PC-3 (cell line): Measurements from ENCODE around the gene HS3ST5. TPM values are rescaled to one million over a fixed set of nuclear protein-coding genes. Genes with fewer than 3 reads are reported as not detected.

Source experiments
- ATAC-seq: fragments of 200-7000 bp; cut with Tn5 transposase; 2 replicates; pipeline ENCODE4 v1.9.1; 2020; ENCODE audit warnings: mild to moderate bottlenecking, moderate library complexity
- BruUV-seq: library from RNA; stranded (reverse); fragments of 400-500 nt; replicated peaks from 2 replicates; lab custom pipeline; 2021; lab: Mats Ljungman, UMichigan
- CTCF ChIA-PET: fragments of 300-600 bp; sonication (Branson Sonifier 250); formaldehyde crosslinking; loops from one replicate; lab custom pipeline; 2022; ENCODE audit warnings: antibody characterized with exemption; lab: Charles Lee
- POLR2A ChIA-PET: fragments of 300-600 bp; sonication (Branson Sonifier 250); formaldehyde crosslinking; loops from one replicate; lab custom pipeline; 2022; ENCODE audit warnings: antibody characterized with exemption; ENCODE audit not compliant: unreplicated experiment; lab: Charles Lee
- DNase-seq: peaks from one replicate; pipeline ENCODE4 v3.0.0-alpha.2; 2015
- H2AFZ ChIP-seq: fragments of 300-600 bp; sonication (generic); 2 replicates; pipeline ENCODE4 v1.6.0; 2016; ENCODE audit warnings: antibody characterized with exemption, low read length
- H3F3A ChIP-seq: fragments of 300-600 bp; sonication (generic); one replicate; pipeline ENCODE4 v1.6.0; 2017; ENCODE audit warnings: antibody characterized with exemption, low read length, control low read depth, mild to moderate bottlenecking; ENCODE audit not compliant: unreplicated experiment
- H3K27ac ChIP-seq: fragments of 300-600 bp; sonication (generic); 2 replicates; pipeline ENCODE4 v1.5.1; 2016; ENCODE audit warnings: mild to moderate bottlenecking, low read length
- H3K27me3 ChIP-seq: fragments of 300-600 bp; sonication (generic); 2 replicates; pipeline ENCODE4 v1.6.1; 2016; ENCODE audit warnings: low read length, mixed read lengths
- H3K36me3 ChIP-seq: fragments of 300-600 bp; sonication (generic); 2 replicates; pipeline ENCODE4 v1.6.1; 2016; ENCODE audit warnings: low read depth, mixed run types, low read length, mixed read lengths
- H3K4me1 ChIP-seq: fragments of 300-600 bp; sonication (generic); 2 replicates; pipeline ENCODE4 v1.5.1; 2016; ENCODE audit warnings: low read length; ENCODE audit not compliant: insufficient read depth
- H3K4me2 ChIP-seq: fragments of 300-600 bp; sonication (generic); 2 replicates; pipeline ENCODE4 v1.6.0; 2016; ENCODE audit warnings: low read length
- H3K4me3 ChIP-seq: fragments of 300-600 bp; sonication (generic); 2 replicates; pipeline ENCODE4 v1.5.1; 2016; ENCODE audit warnings: mild to moderate bottlenecking, low read length, mixed read lengths
- H3K79me2 ChIP-seq: fragments of 300-600 bp; sonication (generic); 2 replicates; pipeline ENCODE4 v1.6.1; 2017; ENCODE audit warnings: low read length, mixed read lengths
- H3K9ac ChIP-seq: fragments of 300-600 bp; sonication (generic); 2 replicates; pipeline ENCODE4 v1.6.0; 2016; ENCODE audit warnings: mild to moderate bottlenecking, low read length
- H3K9me2 ChIP-seq: fragments of 300-600 bp; sonication (generic); replicated peaks from 2 replicates; pipeline ENCODE4 v1.6.1; 2016; ENCODE audit warnings: mixed run types, low read length, mixed read lengths
- H3K9me3 ChIP-seq: fragments of 300-600 bp; sonication (generic); 2 replicates; pipeline ENCODE4 v1.6.1; 2016; ENCODE audit warnings: low read length, mixed read lengths
- H4K20me1 ChIP-seq: fragments of 300-600 bp; sonication (generic); 2 replicates; pipeline ENCODE4 v1.6.1; 2016; ENCODE audit warnings: low read length, mixed read lengths
- CTCF ChIP-seq: fragments of 300-600 bp; sonication (generic); conservative IDR thresholded peaks from 2 replicates; pipeline ENCODE4 v1.5.1; 2017; ENCODE audit warnings: antibody characterized with exemption, low read depth, mild to moderate bottlenecking, low read length
- EZH2 ChIP-seq: fragments of 300-600 bp; sonication (generic); IDR thresholded peaks from one replicate; pipeline ENCODE4 v1.6.1; 2017; ENCODE audit warnings: antibody characterized with exemption, mild to moderate bottlenecking, low read length; ENCODE audit not compliant: unreplicated experiment
- EZH2phosphoT487 ChIP-seq: fragments of 300-600 bp; sonication (generic); IDR thresholded peaks from 2 replicates; pipeline ENCODE4 v1.6.1; 2018; ENCODE audit warnings: mild to moderate bottlenecking, antibody characterized with exemption, low read length, borderline replicate concordance
- intact Hi-C: fragments of 100-400 bp; cut with micrococcal nuclease; formaldehyde crosslinking; loops from 2 replicates; pipeline ENCODE4 v1.9.0; 2023
- total RNA-seq: library from RNA; depleted of rRNA; stranded (reverse); fragments of >200 nt; gene quantifications from 2 replicates; pipeline ENCODE4 v1.2.3, GENCODE V29; 2014

Gene HS3ST5
- total RNA-seq, 1 experiment from 2014 or later = 1.2 TPM

GRCh38 chr6:114202389-114202788, 140.4 kb downstream of the HS3ST5 start:
- H3K9me2 ChIP-seq = no peaks in the 10 kb centered on the region
- no peaks in the 10 kb centered on the region for H3K4me1 ChIP-seq
- no peak overlapping the region for H3K4me2 ChIP-seq
- ChIA-PET CTCF (no interaction called here), POLR2A (no interaction called here)
- H3K36me3 ChIP-seq = no peaks in the 10 kb centered on the region
- TF ChIP-seq EZH2 = no peak
- TF ChIP-seq CTCF = no peak
- no peak for TF ChIP-seq EZH2phosphoT487
- no peak overlapping the region for H3K9ac ChIP-seq
- H3K27me3 ChIP-seq = no peaks in the 10 kb centered on the region
- H2AFZ ChIP-seq = no peak overlapping the region
- H3K9me3 ChIP-seq = no peaks in the 10 kb centered on the region
- no peak overlapping the region for H3K4me3 ChIP-seq
- no peak for ATAC-seq
- H3F3A ChIP-seq = no peaks in the 10 kb centered on the region
- H3K79me2 ChIP-seq = no peaks in the 10 kb centered on the region
- intact Hi-C loops = no loop called here
- H4K20me1 ChIP-seq = no peaks in the 10 kb centered on the region
- DNase-seq = no peak
- no peak overlapping the region for H3K27ac ChIP-seq
- BruUV-seq = no TSS peak

DNA sequence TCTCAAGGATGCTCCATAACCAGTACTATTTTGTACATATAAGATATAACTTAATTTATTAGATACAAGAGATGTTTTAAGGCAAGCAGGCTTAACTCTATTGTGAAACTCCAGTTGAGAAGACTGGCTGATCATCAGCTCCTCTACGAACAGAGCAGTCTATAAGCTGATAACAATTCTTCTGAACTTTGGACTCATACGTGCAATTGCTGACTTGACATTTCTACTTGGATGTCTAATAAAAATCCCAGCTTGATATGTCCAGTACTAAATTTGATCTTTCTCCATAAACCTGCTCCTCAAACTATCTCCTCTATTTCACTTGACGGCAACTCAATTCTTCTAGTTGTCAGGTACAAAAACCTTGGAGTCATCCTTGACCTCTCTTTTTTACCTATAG, 141.9 kb downstream of the HS3ST5 start:
- Histone ChIP-seq H3K36me3 (no peaks in the 10 kb centered on the region), H3K9me3 (no peaks in the 10 kb centered on the region), H3K4me1 (no peaks in the 10 kb centered on the region), H3K4me3 (no peak overlapping the region), H3F3A (no peaks in the 10 kb centered on the region), H2AFZ (no peak overlapping the region), H3K4me2 (no peak overlapping the region), H3K27me3 (no peaks in the 10 kb centered on the region), H3K27ac (no peak overlapping the region), H3K9ac (no peak overlapping the region), H4K20me1 (no peaks in the 10 kb centered on the region), H3K9me2 (no peaks in the 10 kb centered on the region), H3K79me2 (no peaks in the 10 kb centered on the region)
- TF ChIP-seq EZH2 = no peak
- TF ChIP-seq EZH2phosphoT487 = no peak
- TF ChIP-seq CTCF = no peak
- no peak for ATAC-seq
- intact Hi-C loops = no loop called here
- ChIA-PET CTCF (no interaction called here), POLR2A (no interaction called here)
- DNase-seq = no peak
- no TSS peak for BruUV-seq

DNA sequence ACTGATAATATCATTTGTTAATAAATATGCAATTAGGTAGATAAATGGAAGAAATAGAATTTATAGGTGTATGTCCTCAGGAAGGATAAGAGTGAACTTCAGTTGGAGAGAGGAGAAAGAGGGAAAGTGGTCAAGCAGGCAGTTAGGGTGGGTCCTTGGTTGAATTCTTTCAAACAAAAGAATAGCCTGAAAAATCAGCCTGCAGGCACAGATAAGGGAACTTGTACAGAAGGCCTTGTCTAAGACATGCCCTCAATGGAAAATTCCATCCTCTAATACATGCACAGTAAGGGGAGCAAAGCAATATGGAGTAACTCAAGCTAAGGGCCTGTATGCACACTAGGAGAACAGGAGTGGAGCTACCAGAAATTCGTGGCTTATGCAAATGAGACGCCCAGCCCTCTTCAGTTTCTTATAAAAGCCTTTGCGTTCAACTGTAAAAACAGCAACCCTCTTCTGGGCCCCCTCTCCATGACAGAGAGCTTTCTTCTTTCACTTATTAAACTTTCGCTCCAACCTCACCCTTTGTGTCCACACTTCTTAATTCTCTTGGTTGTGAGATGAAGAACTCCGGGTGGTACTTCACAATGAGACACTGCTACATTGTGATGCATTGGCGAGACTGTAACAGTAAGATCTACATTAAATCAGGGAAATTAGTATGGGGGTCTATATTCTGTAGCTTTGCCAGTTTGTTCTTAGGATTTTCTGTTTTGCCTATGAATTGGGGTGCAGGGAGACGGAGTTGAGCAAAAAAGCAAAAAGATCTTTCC, 147.0 kb downstream of the HS3ST5 start:
- H3K27ac ChIP-seq = no peak overlapping the region
- H3K9ac ChIP-seq = no peak overlapping the region
- no peaks in the 10 kb centered on the region for H3K27me3 ChIP-seq
- intact Hi-C loops = no loop called here
- DNase-seq = no peak
- ChIA-PET CTCF (interaction anchor here (0.6 kb wide), 1 partner anchor 601 kb away, joined by 4 read pairs; no protein-coding TSS in a partner anchor), POLR2A (no interaction called here)
- H3K4me2 ChIP-seq = no peak overlapping the region
- H3K4me3 ChIP-seq = no peak overlapping the region
- no peaks in the 10 kb centered on the region for H3K9me3 ChIP-seq
- no peaks in the 10 kb centered on the region for H3K9me2 ChIP-seq
- H3F3A ChIP-seq = no peaks in the 10 kb centered on the region
- BruUV-seq = no TSS peak
- TF ChIP-seq CTCF (no peak), EZH2phosphoT487 (no peak), EZH2 (no peak)
- no peaks in the 10 kb centered on the region for H3K79me2 ChIP-seq
- ATAC-seq = no peak
- no peak overlapping the region for H2AFZ ChIP-seq
- H3K36me3 ChIP-seq = no peaks in the 10 kb centered on the region
- no peaks in the 10 kb centered on the region for H3K4me1 ChIP-seq
- no peaks in the 10 kb centered on the region for H4K20me1 ChIP-seq
